ENCODE results near the gene CST5.
"Not testable (repeated sequence)": the region's sequence is repeated elsewhere in the genome, so short reads cannot be mapped to it uniquely, and the experiment has no call there.

The CST5 gene

DNA sequence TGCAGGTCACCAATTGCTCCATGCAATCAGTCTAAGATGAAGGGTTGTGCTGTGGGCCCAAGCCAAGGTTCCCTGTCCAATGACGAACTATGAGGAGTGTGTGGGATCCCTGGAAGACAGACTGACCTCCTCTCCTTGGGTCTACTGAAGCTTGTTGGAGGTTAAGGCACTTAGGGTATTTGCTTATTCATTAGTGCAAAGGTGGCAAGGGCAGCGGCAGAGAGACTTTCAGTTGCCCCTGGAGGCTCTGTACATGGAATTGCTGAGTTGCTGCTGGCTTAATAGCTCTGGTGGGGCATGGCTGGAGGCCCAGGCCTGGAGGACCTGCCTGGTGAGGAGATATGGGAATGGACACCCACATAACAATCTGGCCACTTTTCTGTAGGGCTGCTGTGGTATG lies 29.8 kb upstream of the CST5 start (continued):
- TF ChIP-seq, protein P1, sequence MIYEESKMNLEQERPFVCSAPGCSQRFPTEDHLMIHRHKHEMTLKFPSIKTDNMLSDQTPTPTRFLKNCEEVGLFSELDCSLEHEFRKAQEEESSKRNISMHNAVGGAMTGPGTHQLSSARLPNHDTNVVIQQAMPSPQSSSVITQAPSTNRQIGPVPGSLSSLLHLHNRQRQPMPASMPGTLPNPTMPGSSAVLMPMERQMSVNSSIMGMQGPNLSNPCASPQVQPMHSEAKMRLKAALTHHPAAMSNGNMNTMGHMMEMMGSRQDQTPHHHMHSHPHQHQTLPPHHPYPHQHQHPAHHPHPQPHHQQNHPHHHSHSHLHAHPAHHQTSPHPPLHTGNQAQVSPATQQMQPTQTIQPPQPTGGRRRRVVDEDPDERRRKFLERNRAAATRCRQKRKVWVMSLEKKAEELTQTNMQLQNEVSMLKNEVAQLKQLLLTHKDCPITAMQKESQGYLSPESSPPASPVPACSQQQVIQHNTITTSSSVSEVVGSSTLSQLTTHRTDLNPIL (CRISPR knock-in tag; IDR thresholded peaks at IDR 0.05; ENCODE audit: low read depth) = no peak
- TF ChIP-seq RARB (CRISPR knock-in tag; IDR thresholded peaks at IDR 0.05) = no peak
- TF ChIP-seq TOX (CRISPR knock-in tag; IDR thresholded peaks at IDR 0.05; ENCODE audit: borderline replicate concordance) = no peak

GRCh38 chr20:23907579-23907978 lies 28.0 kb upstream of the CST5 start:
- TF ChIP-seq CSDC2 (CRISPR knock-in tag; IDR thresholded peaks at IDR 0.05) (no peak), ZNF8 (CRISPR knock-in tag; IDR thresholded peaks at IDR 0.05) (no peak), ZFP3 (CRISPR knock-in tag; IDR thresholded peaks at IDR 0.05) (no peak), TOX (CRISPR knock-in tag; IDR thresholded peaks at IDR 0.05; ENCODE audit: borderline replicate concordance) (no peak), ZNF565 (CRISPR knock-in tag; conservative IDR thresholded peaks at IDR 0.05; ENCODE audit: low read depth) (no peak), ARNTL (CRISPR knock-in tag; IDR thresholded peaks at IDR 0.05; ENCODE audit: borderline replicate concordance, low read depth) (no peak), GLIS3 (CRISPR knock-in tag; IDR thresholded peaks at IDR 0.05) (no peak), SNAI2 (CRISPR knock-in tag; IDR thresholded peaks at IDR 0.05) (no peak), BACH2 (CRISPR knock-in tag; IDR thresholded peaks at IDR 0.05; ENCODE audit: borderline replicate concordance) (no peak)
- TF ChIP-seq, protein P2, sequence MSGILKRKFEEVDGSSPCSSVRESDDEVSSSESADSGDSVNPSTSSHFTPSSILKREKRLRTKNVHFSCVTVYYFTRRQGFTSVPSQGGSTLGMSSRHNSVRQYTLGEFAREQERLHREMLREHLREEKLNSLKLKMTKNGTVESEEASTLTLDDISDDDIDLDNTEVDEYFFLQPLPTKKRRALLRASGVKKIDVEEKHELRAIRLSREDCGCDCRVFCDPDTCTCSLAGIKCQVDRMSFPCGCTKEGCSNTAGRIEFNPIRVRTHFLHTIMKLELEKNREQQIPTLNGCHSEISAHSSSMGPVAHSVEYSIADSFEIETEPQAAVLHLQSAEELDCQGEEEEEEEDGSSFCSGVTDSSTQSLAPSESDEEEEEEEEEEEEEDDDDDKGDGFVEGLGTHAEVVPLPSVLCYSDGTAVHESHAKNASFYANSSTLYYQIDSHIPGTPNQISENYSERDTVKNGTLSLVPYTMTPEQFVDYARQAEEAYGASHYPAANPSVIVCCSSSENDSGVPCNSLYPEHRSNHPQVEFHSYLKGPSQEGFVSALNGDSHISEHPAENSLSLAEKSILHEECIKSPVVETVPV (CRISPR knock-in tag; IDR thresholded peaks at IDR 0.05) = no peak
- TF ChIP-seq, protein P3, sequence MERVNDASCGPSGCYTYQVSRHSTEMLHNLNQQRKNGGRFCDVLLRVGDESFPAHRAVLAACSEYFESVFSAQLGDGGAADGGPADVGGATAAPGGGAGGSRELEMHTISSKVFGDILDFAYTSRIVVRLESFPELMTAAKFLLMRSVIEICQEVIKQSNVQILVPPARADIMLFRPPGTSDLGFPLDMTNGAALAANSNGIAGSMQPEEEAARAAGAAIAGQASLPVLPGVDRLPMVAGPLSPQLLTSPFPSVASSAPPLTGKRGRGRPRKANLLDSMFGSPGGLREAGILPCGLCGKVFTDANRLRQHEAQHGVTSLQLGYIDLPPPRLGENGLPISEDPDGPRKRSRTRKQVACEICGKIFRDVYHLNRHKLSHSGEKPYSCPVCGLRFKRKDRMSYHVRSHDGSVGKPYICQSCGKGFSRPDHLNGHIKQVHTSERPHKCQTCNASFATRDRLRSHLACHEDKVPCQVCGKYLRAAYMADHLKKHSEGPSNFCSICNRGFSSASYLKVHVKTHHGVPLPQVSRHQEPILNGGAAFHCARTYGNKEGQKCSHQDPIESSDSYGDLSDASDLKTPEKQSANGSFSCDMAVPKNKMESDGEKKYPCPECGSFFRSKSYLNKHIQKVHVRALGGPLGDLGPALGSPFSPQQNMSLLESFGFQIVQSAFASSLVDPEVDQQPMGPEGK (CRISPR knock-in tag; IDR thresholded peaks at IDR 0.05; ENCODE audit: borderline replicate concordance) = no peak
- TF ChIP-seq, protein P4, sequence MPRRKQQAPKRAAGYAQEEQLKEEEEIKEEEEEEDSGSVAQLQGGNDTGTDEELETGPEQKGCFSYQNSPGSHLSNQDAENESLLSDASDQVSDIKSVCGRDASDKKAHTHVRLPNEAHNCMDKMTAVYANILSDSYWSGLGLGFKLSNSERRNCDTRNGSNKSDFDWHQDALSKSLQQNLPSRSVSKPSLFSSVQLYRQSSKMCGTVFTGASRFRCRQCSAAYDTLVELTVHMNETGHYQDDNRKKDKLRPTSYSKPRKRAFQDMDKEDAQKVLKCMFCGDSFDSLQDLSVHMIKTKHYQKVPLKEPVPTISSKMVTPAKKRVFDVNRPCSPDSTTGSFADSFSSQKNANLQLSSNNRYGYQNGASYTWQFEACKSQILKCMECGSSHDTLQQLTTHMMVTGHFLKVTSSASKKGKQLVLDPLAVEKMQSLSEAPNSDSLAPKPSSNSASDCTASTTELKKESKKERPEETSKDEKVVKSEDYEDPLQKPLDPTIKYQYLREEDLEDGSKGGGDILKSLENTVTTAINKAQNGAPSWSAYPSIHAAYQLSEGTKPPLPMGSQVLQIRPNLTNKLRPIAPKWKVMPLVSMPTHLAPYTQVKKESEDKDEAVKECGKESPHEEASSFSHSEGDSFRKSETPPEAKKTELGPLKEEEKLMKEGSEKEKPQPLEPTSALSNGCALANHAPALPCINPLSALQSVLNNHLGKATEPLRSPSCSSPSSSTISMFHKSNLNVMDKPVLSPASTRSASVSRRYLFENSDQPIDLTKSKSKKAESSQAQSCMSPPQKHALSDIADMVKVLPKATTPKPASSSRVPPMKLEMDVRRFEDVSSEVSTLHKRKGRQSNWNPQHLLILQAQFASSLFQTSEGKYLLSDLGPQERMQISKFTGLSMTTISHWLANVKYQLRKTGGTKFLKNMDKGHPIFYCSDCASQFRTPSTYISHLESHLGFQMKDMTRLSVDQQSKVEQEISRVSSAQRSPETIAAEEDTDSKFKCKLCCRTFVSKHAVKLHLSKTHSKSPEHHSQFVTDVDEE (CRISPR knock-in tag; IDR thresholded peaks at IDR 0.05) = no peak
- TF ChIP-seq, protein P5, sequence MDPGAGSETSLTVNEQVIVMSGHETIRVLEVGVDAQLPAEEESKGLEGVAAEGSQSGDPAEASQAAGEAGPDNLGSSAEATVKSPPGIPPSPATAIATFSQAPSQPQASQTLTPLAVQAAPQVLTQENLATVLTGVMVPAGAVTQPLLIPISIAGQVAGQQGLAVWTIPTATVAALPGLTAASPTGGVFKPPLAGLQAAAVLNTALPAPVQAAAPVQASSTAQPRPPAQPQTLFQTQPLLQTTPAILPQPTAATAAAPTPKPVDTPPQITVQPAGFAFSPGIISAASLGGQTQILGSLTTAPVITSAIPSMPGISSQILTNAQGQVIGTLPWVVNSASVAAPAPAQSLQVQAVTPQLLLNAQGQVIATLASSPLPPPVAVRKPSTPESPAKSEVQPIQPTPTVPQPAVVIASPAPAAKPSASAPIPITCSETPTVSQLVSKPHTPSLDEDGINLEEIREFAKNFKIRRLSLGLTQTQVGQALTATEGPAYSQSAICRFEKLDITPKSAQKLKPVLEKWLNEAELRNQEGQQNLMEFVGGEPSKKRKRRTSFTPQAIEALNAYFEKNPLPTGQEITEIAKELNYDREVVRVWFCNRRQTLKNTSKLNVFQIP (CRISPR knock-in tag; IDR thresholded peaks at IDR 0.05; ENCODE audit: borderline replicate concordance, low read depth) = no peak
- TF ChIP-seq, protein P1 (CRISPR knock-in tag; IDR thresholded peaks at IDR 0.05; ENCODE audit: low read depth) = no peak
- no peak for ATAC-seq

GRCh38 chr20:23902396-23902795 lies 22.8 kb upstream of the CST5 start:
- ATAC-seq = not testable (repeated sequence)

GRCh38 chr20:23890867-23891266 lies 11.3 kb upstream of the CST5 start:
- not testable (repeated sequence) for ATAC-seq

DNA sequence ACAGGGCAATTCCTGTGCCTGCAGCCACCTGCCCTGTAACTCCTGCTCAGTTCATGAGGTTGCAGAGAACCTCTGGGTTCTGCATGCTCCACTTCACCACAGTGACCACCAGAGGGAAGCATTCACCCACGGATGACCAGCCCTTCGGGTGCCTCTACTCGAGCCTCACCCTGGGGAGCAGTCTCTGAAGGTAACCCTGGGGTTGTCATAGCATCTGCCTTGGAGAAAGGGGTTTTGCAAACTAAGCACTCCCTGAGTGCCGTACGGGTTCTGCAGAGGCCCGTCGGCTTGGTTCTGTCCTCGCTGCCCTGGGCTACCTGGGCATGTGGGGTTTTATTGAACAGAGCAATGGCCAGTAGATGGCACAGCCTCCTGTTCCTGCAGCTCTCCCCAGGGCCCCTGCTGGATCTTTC lies 10.2 kb upstream of the CST5 start:
- peak; percentile 90 for ATAC-seq
- no peak for TF ChIP-seq BACH2 (CRISPR knock-in tag; IDR thresholded peaks at IDR 0.05; ENCODE audit: borderline replicate concordance)
- TF ChIP-seq ZFP30 (CRISPR knock-in tag; IDR thresholded peaks at IDR 0.05) = no peak
- TF ChIP-seq, protein P4 (CRISPR knock-in tag; IDR thresholded peaks at IDR 0.05) = no peak
- TF ChIP-seq, protein P1 (CRISPR knock-in tag; IDR thresholded peaks at IDR 0.05; ENCODE audit: low read depth) = no peak
- TF ChIP-seq PPARA (CRISPR knock-in tag; IDR thresholded peaks at IDR 0.05; ENCODE audit: borderline replicate concordance) = no peak
- TF ChIP-seq SNAI2 (CRISPR knock-in tag; IDR thresholded peaks at IDR 0.05) = no peak
- TF ChIP-seq ZNF565 (CRISPR knock-in tag; conservative IDR thresholded peaks at IDR 0.05; ENCODE audit: low read depth) = no peak
- TF ChIP-seq OSR1 (CRISPR knock-in tag; IDR thresholded peaks at IDR 0.05) = no peak
- no peak for TF ChIP-seq ESRRG (CRISPR knock-in tag; IDR thresholded peaks at IDR 0.05)

Measured in SK-N-SH treated with all-trans-retinoic acid at 6 μM for 48 hours (cell line).